Activated CD4-positive, alpha-beta T cell treated with anti-CD3 and anti-CD28 coated beads, Interleukin-10, Interleukin-2, amounts not matched to agents 100 ng/mL and 50 ng/mL, durations not matched to agents 16 hours and 8 hours (primary cell): Measurements from ENCODE around the gene RAB11FIP4.

Experiments
- DNase-seq: peaks from one replicate; pipeline ENCODE4 v3.0.0-alpha.2; 2020

RAB11FIP4 gene

GRCh38 chr17:31508288-31509094 lies 117.0 kb downstream of the RAB11FIP4 start:
- DNase-seq, result peak; percentile 85

GRCh38 chr17:31509095-31509804 lies 117.8 kb downstream of the RAB11FIP4 start:
- peak; percentile 30 for DNase-seq

DNA sequence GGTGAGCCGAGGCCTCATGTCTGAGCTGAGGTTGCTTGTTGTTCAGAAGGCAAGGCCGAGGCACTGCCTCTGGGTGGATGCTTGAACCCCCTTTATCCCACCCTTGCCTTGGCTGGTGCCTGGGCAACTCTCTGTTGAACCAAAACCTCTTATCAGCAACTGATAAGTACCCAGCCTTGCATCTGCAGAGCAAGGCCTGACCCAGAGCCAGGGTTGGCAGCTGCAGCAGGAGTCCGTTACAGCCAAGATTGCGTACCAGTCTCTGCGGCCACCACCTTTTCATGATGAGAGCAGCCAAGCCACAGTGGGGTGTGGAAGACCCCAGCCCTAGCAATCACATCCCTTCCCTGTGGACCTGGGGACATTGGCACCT lies 118.3 kb downstream of the RAB11FIP4 start:
- DNase-seq, result no peak

DNA sequence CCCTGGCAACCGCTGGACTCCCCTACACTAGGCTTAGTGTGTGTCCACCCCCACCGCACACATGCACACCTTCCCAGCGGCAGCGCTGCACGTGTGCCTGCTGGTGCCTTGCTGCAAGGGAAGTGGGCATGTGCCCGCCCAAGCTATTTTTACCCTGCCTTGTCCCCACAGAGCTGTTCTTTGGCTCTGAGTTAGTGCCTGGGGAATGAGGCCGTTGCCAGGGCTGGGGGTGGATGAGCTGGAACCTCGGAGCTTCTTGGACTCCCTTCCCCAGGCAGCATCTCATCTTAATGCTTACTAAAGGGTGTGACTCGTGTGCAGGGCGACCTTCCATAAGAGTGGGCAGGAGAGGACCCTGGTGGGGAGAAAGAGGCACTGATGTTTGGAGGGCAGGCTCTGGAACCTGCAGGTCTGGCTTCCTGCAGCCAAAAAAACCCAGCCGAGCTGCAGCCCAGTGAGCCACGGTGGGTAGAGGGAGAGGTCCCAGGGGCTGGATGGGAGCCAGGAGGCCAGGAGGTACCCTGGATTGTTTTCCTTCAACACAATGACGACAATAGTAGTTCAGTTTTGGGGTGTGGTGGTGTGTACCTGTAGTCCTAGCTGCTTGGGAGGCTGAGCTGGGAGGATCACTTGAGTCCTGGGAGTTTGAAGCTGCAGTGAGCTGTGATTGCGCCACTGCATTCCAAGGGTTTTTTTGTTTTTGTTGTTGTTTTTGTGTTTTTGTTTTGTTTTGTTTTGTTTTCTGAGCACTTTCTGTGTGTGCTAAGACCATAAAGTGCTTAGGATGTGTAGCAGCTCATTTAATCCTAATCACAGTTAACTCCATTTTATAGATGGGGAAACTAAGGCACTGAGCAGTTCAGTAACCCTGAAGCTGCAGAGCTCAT lies 119.1 kb downstream of the RAB11FIP4 start:
- DNase-seq, result no peak

DNA sequence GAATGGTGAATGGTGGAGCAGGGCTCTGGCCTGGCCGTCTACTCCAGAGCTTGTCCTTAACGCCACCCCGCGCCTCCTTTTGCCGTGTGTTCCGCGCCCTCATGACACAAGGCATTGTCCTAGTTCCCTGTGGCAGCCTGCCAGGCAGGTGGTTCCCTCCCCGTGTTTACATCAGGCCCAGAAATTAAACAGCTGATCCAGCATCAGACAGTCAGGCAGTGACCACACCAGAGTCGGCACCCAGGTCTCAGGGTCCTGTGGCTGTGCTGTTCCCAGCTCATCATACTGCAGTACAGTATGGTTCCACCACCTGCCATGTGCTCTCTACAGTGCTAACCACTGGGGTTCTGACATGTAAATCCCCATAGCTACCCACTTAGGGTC lies 119.7 kb downstream of the RAB11FIP4 start:
- no peak for DNase-seq

DNA sequence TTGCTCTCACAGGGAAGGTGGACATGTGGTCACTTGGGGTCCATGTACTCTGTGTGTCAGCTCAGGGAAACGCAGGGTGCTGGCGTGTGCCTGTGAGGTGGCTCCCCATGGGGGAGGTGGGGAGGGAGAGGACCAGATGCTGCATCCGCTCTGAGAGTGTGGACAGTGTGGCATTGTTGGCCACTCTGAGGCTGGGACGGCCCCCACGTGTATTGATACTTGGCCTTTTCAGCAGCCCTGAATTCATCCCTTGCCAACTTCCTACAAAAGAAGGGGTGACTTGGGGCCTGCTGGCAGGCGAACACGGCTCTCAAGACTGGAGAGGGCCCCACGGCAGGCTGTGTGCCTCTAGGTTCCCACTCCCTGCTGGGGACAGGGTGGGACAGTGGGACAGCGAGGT lies 120.1 kb downstream of the RAB11FIP4 start:
- no peak for DNase-seq

GRCh38 chr17:31512104-31512740 lies 120.7 kb downstream of the RAB11FIP4 start:
- no peak for DNase-seq

DNA sequence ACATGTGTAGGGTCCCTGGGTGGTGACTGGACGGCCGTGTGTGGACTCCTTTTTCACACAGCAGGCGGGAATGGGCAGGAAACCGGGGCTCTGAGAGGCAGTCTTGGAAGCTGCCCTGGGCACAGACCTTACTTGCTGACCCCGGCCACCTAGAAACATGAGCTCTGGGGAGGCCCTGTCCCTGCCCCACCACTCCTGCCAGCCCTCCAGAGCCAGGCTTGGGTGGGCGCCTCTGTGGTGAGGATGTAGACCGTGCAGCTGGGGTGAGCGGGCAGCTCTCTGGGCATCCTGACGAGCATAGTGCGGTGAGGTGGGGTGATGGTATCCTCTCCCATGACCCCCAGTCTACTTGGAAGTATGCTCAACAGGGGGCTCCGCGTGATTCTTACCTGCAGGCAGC lies 121.3 kb downstream of the RAB11FIP4 start:
- DNase-seq, result no peak

DNA sequence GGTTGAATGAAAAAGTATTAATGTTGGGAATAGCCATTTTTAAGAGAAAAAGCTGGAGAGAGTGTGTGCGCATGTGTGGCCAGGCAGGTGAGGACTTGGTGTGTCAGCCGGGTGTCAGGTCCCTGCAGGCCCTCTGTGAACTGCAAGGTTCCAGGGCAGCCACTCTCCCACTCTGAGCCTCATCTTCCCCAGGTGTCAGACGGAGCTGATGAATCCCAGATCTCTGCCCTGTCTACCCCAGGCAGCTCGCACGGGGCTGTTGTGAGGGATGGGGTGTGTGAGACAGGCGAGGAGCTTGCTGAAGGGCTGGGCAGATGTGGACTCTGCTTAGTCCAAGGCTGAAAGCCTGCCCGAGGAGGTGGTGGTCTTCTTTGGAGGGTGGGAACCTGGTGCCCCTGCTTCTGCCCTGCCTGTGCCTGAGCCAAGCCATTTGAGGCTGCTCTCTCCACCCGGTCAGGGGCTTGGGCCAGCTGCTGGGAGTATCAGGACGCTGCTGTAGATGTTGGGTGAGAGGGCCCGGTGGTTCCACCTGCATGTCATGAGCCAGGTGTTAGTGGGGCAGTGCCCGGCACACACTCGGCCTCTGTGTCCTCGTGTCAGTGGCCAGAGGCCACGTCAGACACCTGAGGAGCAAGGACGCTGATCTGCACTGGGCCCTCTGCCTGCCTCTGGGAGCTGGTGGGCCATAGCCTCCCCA lies 122.4 kb downstream of the RAB11FIP4 start:
- DNase-seq, result no peak

DNA sequence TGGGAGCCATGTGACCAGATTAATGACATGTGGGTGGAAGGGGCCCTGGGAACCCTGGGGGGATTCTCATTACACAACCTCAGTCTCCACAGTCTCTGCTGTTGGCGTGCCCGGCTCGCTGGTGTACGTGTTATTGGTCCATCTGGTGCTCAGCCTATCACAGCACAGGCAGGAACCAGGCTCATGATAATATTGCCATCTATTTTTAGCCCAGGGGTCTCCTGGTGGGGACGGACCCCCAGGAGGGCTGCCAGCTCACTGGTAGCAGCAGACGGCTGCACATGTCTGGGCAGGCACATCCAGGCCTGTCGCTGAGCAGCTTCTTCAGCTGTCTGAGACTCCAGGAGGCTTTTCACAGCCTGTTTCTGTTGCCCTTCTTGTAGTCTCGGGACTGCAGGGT lies 123.8 kb downstream of the RAB11FIP4 start:
- no peak for DNase-seq

GRCh38 chr17:31517524-31517923 lies 126.0 kb downstream of the RAB11FIP4 start:
- DNase-seq, result no peak

DNA sequence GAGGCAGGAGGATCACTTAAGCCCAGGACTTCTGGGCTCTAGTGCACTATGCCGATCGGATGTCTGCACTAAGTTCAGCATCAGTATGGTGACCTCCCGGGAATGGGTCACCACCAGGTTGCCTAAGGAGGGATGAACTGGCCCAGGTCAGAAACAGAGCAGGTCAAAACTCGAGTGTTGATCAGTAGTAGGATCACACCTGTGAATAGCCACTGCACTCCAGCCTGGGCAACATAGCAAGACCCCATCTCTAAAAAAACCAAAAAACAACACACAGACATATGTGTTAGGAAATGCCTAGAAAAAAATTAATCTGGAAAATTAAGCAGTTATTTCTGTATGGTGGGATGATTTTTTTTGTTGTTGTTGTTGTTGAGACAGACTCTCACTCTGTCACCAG lies 127.0 kb downstream of the RAB11FIP4 start:
- DNase-seq, result no peak

GRCh38 chr17:31521632-31522283 lies 130.3 kb downstream of the RAB11FIP4 start:
- DNase-seq, result no peak

- no peak for DNase-seq
Observed at GRCh38 chr17:31522284-31522931, 130.9 kb downstream of the RAB11FIP4 start.

DNA sequence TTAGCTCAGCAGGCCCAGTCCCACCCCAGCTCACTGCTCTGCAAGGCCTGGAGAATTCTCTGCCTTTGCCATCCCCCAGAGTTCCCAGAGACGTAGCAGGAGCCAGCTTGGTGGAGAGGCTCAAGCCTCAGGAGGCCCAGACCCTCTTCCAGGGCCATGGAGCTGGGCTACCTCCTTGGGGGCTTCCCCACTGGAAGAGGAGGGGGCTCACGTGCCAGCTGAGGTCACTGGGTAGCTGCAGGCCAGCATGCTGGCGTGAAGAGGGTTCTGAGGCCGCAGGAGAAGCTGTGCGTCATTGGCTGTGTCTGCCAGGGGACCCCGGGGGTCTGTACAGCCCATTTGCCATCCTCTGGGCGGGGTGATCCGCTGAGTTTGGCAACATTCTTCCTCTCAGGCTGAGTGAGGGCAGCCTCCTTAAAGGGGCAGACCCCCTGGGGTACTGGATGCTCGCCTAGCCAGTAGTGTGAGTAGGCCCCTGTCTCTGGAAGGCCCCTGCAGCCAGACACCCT lies 131.6 kb downstream of the RAB11FIP4 start:
- no peak for DNase-seq

- DNase-seq, result no peak
Observed at GRCh38 chr17:31523862-31524730, 132.6 kb downstream of the RAB11FIP4 start.

DNA sequence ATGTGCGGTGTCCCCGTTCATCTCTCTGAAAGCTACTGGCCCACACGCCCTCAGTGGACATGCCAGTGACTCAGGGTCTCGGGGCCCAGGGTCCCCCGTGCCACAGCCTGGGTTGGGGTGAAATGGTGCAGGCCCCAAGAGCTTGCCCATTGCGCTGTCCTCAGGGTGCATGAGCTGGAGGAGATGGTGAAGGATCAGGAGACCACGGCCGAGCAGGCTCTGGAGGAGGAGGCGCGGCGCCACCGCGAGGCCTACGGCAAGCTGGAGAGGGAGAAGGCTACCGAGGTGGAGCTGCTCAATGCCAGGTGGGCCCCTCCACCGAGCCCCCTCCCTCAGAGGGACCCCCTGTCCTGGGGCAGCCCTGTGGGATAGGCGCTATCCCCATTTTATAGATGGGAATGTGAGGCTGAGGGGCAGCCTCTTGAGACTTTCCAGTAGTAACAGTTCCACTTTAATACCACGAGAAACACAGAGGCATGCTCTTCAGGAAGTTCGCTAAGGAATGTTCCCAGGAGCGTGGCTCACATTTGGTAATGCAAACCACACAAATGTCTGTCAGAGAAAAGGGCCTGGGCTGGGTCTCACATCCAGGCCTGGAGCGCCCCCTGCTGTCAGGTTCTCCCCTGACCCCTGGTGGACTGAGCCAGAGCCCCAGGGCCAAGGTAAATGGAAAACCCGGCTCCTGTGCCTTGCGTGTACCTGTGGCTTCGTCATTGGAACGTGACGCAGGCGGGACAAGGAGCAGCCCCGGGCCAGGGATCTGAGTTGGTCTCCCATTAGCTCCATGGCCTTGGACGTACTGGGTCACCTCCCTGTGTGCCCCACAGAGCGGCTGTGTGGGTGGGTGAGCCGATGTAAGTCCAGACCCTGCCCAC lies 133.7 kb downstream of the RAB11FIP4 start:
- DNase-seq, result peak; percentile 85

DNA sequence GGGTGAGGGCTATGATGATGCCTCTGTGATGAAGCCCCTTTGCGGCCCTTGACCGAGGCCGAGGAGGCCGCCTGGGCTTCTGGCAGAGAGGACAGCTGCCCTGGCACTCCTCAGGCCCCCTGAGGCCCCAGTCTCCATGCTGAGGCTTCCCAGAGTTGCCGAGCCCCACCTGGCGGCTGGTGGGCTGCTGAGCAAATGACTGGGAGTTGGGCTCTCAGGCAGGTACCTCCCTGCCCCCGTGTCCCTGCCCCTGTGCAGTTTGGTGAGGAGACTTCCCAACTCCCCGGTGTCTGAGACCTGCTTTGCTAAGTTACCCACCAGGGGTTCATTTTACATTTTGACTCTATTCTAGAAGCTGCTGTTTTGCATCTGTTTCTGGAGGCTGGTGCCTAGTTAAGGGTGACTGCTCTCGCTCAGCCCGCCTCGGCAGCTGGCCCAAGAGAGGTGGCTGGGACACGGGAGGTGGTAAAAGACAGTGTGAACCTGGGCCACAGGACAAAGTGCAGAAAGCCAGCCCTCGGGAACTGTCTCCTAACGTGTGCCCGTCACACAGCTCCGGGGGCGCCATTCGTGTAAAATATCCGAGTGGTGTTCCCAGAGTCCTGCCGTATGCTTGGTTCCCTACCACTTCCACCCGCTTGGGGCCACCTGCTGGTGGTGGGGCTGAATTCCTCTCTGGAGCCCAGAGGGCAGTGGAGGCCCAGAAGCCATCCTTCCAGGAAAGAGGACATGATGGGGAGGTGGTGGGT lies 134.5 kb downstream of the RAB11FIP4 start:
- no peak for DNase-seq
